ENCODE measurements around the gene NCKAP5. TPM values are rescaled to one million over a fixed set of nuclear protein-coding genes. Genes with fewer than 3 reads are reported as not detected.
"Not testable (repeated sequence)": the region's sequence is repeated elsewhere in the genome, so short reads cannot be mapped to it uniquely, and the experiment has no call there.

NCKAP5 gene
- total and polyA plus RNA-seq, 7 experiments from 2014 or later, result 0.12 TPM; not detected in 6

DNA sequence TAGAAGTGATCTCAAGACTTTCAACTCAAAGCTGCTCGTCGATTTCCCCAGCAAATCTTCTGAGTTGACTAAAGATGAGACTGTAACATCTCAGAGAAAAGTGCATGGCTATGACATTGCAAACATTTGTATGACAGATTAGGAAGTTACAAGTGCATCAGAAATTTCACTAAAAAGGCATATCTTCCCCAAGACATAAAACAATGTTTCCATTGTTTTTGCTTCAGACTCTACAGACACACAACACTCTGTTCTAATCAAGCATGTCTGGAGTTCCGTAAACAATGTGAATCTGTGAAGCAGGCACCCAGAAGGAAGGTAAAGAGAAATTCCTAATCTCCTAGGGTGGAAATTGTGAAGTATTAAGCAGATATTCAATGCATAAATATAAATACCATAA is 753.6 kb downstream of the NCKAP5 start:
- POLR2A ChIA-PET, result no interaction called here
- intact Hi-C loops (cut with micrococcal nuclease), result no loop called here

DNA sequence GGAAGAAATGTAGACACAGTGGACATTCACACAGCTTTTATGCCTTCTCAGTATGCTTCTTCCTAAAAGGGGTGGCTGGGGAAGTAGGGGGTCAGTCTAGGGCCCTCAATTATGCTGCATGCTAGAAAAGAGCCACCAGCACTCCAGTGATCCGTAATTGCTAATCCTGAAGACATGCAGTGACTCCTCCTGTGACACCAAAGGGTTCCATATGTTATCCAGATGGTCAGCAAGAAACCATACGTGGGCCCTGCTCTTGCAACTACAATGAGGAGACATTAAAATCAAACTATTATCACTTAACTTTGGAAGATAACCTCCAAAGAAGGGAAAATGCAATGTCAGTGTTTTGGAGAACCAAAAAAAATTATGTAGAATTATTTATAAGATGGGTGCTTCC is 754.8 kb downstream of the NCKAP5 start:
- H3K36me3 ChIP-seq (ENCODE audit: control insufficient read depth in 2 of 3, insufficient read depth in 3 of 3, low read length in 3 of 3), result no peaks in the 10 kb centered on the region
- no peaks in the 10 kb centered on the region for H3K4me1 ChIP-seq (ENCODE audit: control insufficient read depth in 2 of 2, insufficient read depth in 2 of 2, low read length in 2 of 2)
- no peaks in the 10 kb centered on the region for H3K27me3 ChIP-seq (ENCODE audit: control insufficient read depth in 2 of 2, insufficient read depth in 2 of 2, low read length in 2 of 2)
- no peak overlapping the region for H3K4me3 Mint-ChIP-seq
- peaks cover 0 to 4% (median 0%) of the 10 kb centered on the region in 5 donors for H3K36me3 Mint-ChIP-seq
- H3K27ac Mint-ChIP-seq, result no peak overlapping the region
- H3K9me3 ChIP-seq (ENCODE audit: control insufficient read depth in 2 of 3, low read length in 3 of 3), result no peaks in the 10 kb centered on the region
- no peak overlapping the region for H3K4me3 ChIP-seq (ENCODE audit: low read length)
- H3K27me3 Mint-ChIP-seq, result peaks cover 0 to 4% (median 0%) of the 10 kb centered on the region in 5 donors
- DNase-seq (no peak), ATAC-seq (no peak)
- POLR2A ChIA-PET, result no interaction called here
- no peak overlapping the region for H3K27ac ChIP-seq (ENCODE audit: low read depth, low read length)
- CTCF ChIA-PET, result no interaction called here
- H3K4me1 Mint-ChIP-seq, result no peaks in the 10 kb centered on the region
- intact Hi-C loops (cut with micrococcal nuclease), result no loop called here
- H3K9me3 Mint-ChIP-seq, result peaks cover 0 to 24% (median 5%) of the 10 kb centered on the region in 11 donors

More for the DNA sequence above, 753.6 kb downstream of the NCKAP5 start:
- H3K4me3 ChIP-seq (ENCODE audit: low read length), result no peak overlapping the region
- Mint-ChIP-seq H3K27me3 (peaks cover 0 to 4% (median 0%) of the 10 kb centered on the region in 5 donors), H3K27ac (no peak overlapping the region), H3K4me1 (no peaks in the 10 kb centered on the region), H3K36me3 (peaks cover 0 to 4% (median 0%) of the 10 kb centered on the region in 5 donors), H3K9me3 (peaks cover 0 to 16% (median 3%) of the 10 kb centered on the region in 11 donors), H3K4me3 (no peak overlapping the region)
- CTCF ChIA-PET, result no interaction called here
- no peak overlapping the region for H3K27ac ChIP-seq (ENCODE audit: low read depth, low read length)
- DNase-seq (no peak), ATAC-seq (no peak)
- H3K36me3 ChIP-seq (ENCODE audit: control insufficient read depth in 2 of 3, insufficient read depth in 3 of 3, low read length in 3 of 3), result no peaks in the 10 kb centered on the region
- no peaks in the 10 kb centered on the region for H3K4me1 ChIP-seq (ENCODE audit: control insufficient read depth in 2 of 2, insufficient read depth in 2 of 2, low read length in 2 of 2)
- no peaks in the 10 kb centered on the region for H3K27me3 ChIP-seq (ENCODE audit: control insufficient read depth in 2 of 2, insufficient read depth in 2 of 2, low read length in 2 of 2)
- H3K9me3 ChIP-seq (ENCODE audit: control insufficient read depth in 2 of 3, low read length in 3 of 3), result no peaks in the 10 kb centered on the region

DNA sequence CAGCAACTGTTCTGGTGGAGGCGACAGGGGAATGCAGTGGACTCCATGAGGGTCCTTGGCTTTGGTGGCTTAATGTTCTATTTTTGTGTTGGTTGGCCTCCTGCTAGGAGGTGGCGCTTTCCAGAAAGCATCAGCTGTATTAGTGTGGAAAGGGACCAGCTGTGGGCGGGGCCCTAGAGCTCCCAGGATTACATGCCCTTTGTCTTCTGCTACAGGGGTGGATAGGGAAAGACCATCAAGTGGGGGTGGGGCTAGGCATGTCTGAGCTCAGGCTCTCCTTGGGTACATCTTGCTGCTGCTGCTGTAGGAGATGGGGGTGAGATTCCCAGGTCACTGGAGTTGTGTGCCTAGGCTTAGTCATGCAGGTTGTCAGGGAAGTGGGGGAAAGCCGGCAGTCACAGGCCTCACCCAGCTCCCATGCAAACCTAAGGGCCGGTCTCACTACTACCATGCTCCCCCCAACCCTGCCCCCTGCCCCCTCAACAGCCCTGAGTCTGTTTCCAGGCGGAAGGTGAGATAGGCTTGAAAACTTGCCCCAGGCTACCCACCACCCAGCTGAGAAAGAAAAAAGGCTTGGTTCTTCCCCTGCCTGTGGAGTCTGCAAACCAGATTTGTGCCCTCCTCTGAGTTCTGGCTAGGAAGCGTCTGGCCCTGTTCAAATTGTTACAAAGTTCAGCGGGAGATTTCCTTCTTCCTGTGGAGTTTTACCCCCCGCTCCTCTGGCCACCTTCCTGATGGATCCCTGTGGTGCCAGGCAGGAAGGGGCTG is 756.9 kb downstream of the NCKAP5 start:
- no peaks in the 10 kb centered on the region for H3K27me3 ChIP-seq (ENCODE audit: control insufficient read depth in 2 of 2, insufficient read depth in 2 of 2, low read length in 2 of 2)
- Mint-ChIP-seq H3K27me3 (peaks cover 0 to 4% (median 0%) of the 10 kb centered on the region in 5 donors), H3K4me3 (no peak overlapping the region), H3K9me3 (peaks cover 0 to 40% (median 10%) of the 10 kb centered on the region in 11 donors), H3K4me1 (no peaks in the 10 kb centered on the region), H3K36me3 (peaks cover 0 to 9% (median 0%) of the 10 kb centered on the region in 5 donors), H3K27ac (no peak overlapping the region)
- H3K9me3 ChIP-seq (ENCODE audit: control insufficient read depth in 2 of 3, low read length in 3 of 3), result no peaks in the 10 kb centered on the region
- DNase-seq (no peak), ATAC-seq (no peak)
- ChIA-PET POLR2A (no interaction called here), CTCF (no interaction called here)
- no peaks in the 10 kb centered on the region for H3K4me1 ChIP-seq (ENCODE audit: control insufficient read depth in 2 of 2, insufficient read depth in 2 of 2, low read length in 2 of 2)
- intact Hi-C loops (cut with micrococcal nuclease), result no loop called here
- no peaks in the 10 kb centered on the region for H3K36me3 ChIP-seq (ENCODE audit: control insufficient read depth in 2 of 3, insufficient read depth in 3 of 3, low read length in 3 of 3)
- H3K27ac ChIP-seq (ENCODE audit: low read depth, low read length), result no peak overlapping the region
- H3K4me3 ChIP-seq (ENCODE audit: low read length), result no peak overlapping the region

DNA sequence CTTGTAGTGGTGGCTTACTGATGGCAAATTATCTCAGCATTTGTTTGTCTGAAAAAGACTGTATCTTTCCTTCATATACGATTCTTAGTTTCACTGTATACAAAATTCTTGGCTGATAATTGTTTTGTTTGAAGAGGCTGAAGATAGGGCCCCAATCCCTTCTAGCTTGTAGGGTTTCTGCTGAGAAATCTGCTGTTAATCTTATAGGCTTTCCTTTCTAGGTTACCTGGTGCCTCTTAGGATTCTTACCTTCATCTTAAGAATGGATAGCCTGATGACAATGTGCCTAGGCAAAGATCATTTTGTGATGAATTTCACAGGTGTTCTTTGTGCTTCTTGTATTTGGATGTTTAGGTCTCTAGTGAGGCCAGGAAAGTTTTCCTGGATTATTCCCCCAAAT is 758.3 kb downstream of the NCKAP5 start:
- H3K36me3 Mint-ChIP-seq; H3K4me3 Mint-ChIP-seq; H3K27me3 Mint-ChIP-seq; H3K27ac Mint-ChIP-seq; H3K27me3 ChIP-seq (ENCODE audit: control insufficient read depth in 2 of 2, insufficient read depth in 2 of 2, low read length in 2 of 2); H3K4me3 ChIP-seq (ENCODE audit: low read length); H3K9me3 ChIP-seq (ENCODE audit: control insufficient read depth in 2 of 3, low read length in 3 of 3); H3K36me3 ChIP-seq (ENCODE audit: control insufficient read depth in 2 of 3, insufficient read depth in 3 of 3, low read length in 3 of 3); H3K4me1 ChIP-seq (ENCODE audit: control insufficient read depth in 2 of 2, insufficient read depth in 2 of 2, low read length in 2 of 2); intact Hi-C loops (cut with micrococcal nuclease); H3K27ac ChIP-seq (ENCODE audit: low read depth, low read length); POLR2A ChIA-PET; DNase-seq; ATAC-seq; H3K4me1 Mint-ChIP-seq; CTCF ChIA-PET: not testable (repeated sequence)
- H3K9me3 Mint-ChIP-seq, result peaks cover 2 to 38% (median 10%) of the 10 kb centered on the region in 11 donors

DNA sequence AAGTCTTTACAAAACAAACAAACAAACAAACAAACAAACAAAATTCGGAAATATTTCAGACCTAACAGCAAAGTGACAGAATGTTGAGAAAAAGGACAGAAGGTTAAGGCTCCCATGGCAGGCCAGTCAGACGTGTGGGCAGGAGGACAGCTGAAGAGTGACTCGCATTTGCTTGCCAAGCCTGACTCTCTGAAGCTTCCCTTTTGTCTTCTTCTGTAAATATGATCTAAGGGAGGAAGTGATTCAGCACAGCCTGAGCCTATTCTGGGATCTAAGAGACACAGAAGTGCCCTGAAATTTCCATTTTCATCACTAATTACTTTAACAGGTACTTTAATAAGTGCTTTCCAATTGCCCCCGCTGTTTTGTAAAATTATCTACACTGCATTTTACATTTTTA is 764.2 kb downstream of the NCKAP5 start:
- CTCF ChIA-PET, result no interaction called here
- POLR2A ChIA-PET, result no interaction called here

DNA sequence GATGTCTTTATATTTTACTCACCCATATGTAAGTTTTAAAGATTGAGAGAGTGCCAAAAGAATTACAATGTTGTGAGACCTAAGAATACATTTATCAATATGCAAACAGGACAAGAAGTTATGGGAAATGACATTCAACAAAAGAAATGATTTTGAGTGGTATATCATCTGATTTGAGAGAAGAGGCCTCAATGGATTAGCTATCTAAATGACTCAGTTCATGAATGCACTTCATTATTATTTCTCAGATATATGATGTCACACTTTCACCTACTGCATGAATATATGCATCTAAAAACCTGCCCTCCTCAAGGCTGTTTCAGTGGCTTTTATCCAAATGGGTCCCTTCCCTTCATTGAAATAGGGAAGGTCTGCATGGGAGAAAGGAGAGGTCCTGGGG is 769.9 kb downstream of the NCKAP5 start:
- Mint-ChIP-seq H3K4me3 (no peak overlapping the region), H3K27me3 (peaks cover 0 to 8% (median 0%) of the 10 kb centered on the region in 5 donors), H3K9me3 (peaks cover 0 to 7% (median 0%) of the 10 kb centered on the region in 11 donors), H3K27ac (no peak overlapping the region), H3K36me3 (no peaks in the 10 kb centered on the region), H3K4me1 (no peaks in the 10 kb centered on the region)
- Histone ChIP-seq H3K27ac (ENCODE audit: low read depth, low read length) (no peak overlapping the region), H3K36me3 (ENCODE audit: control insufficient read depth in 2 of 3, insufficient read depth in 3 of 3, low read length in 3 of 3) (no peaks in the 10 kb centered on the region), H3K4me3 (ENCODE audit: low read length) (no peak overlapping the region), H3K4me1 (ENCODE audit: control insufficient read depth in 2 of 2, insufficient read depth in 2 of 2, low read length in 2 of 2) (no peaks in the 10 kb centered on the region), H3K9me3 (ENCODE audit: control insufficient read depth in 2 of 3, low read length in 3 of 3) (no peaks in the 10 kb centered on the region), H3K27me3 (ENCODE audit: control insufficient read depth in 2 of 2, insufficient read depth in 2 of 2, low read length in 2 of 2) (no peaks in the 10 kb centered on the region)
- ATAC-seq, result no peak
- intact Hi-C loops (cut with micrococcal nuclease), result no loop called here
- no peak for DNase-seq
- ChIA-PET CTCF (no interaction called here), POLR2A (no interaction called here)

More for the DNA sequence above, 764.2 kb downstream of the NCKAP5 start:
- Mint-ChIP-seq H3K4me1 (no peaks in the 10 kb centered on the region), H3K27ac (no peak overlapping the region), H3K27me3 (no peaks in the 10 kb centered on the region), H3K36me3 (peaks cover 0 to 5% (median 0%) of the 10 kb centered on the region in 5 donors), H3K4me3 (no peak overlapping the region), H3K9me3 (peaks cover 0 to 34% (median 8%) of the 10 kb centered on the region in 11 donors)
- Histone ChIP-seq H3K9me3 (ENCODE audit: control insufficient read depth in 2 of 3, low read length in 3 of 3) (no peaks in the 10 kb centered on the region), H3K36me3 (ENCODE audit: control insufficient read depth in 2 of 3, insufficient read depth in 3 of 3, low read length in 3 of 3) (no peaks in the 10 kb centered on the region), H3K27ac (ENCODE audit: low read depth, low read length) (no peak overlapping the region), H3K4me3 (ENCODE audit: low read length) (no peak overlapping the region), H3K4me1 (ENCODE audit: control insufficient read depth in 2 of 2, insufficient read depth in 2 of 2, low read length in 2 of 2) (no peaks in the 10 kb centered on the region), H3K27me3 (ENCODE audit: control insufficient read depth in 2 of 2, insufficient read depth in 2 of 2, low read length in 2 of 2) (no peaks in the 10 kb centered on the region)
- ATAC-seq (no peak), DNase-seq (no peak)
- intact Hi-C loops (cut with micrococcal nuclease), result no loop called here

DNA sequence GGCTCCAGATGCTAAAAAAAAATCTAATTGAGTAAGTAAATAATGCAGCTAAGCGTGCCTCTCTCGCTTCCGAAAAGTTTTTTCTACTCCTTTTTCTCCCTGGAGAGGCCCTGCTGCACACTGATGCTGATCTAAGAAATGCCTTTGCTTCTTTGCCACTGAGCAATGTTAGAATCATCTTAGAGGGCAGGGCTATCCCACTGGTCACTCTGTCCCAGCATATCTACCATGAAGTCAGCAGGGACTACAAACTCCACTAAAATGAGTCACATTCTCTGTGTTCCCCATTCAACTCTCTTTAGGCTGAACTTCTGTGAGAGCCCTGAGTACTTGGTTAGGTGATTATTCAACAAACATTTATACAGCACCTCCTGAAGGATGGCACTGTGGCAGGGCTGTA is 770.7 kb downstream of the NCKAP5 start:
- Mint-ChIP-seq H3K36me3 (no peaks in the 10 kb centered on the region), H3K27me3 (peaks cover 0 to 8% (median 0%) of the 10 kb centered on the region in 5 donors), H3K27ac (no peak overlapping the region), H3K9me3 (peaks cover 0 to 7% (median 0%) of the 10 kb centered on the region in 11 donors), H3K4me3 (no peak overlapping the region), H3K4me1 (no peaks in the 10 kb centered on the region)
- H3K27me3 ChIP-seq (ENCODE audit: control insufficient read depth in 2 of 2, insufficient read depth in 2 of 2, low read length in 2 of 2), result no peaks in the 10 kb centered on the region
- no peak overlapping the region for H3K4me3 ChIP-seq (ENCODE audit: low read length)
- no peaks in the 10 kb centered on the region for H3K4me1 ChIP-seq (ENCODE audit: control insufficient read depth in 2 of 2, insufficient read depth in 2 of 2, low read length in 2 of 2)
- ChIA-PET CTCF (no interaction called here), POLR2A (no interaction called here)
- ATAC-seq (no peak), DNase-seq (no peak)
- H3K9me3 ChIP-seq (ENCODE audit: control insufficient read depth in 2 of 3, low read length in 3 of 3), result no peaks in the 10 kb centered on the region
- no peaks in the 10 kb centered on the region for H3K36me3 ChIP-seq (ENCODE audit: control insufficient read depth in 2 of 3, insufficient read depth in 3 of 3, low read length in 3 of 3)
- no peak overlapping the region for H3K27ac ChIP-seq (ENCODE audit: low read depth, low read length)
- intact Hi-C loops (cut with micrococcal nuclease), result no loop called here

Data from naive thymus-derived CD4-positive, alpha-beta T cell (primary cell).